GM23338 (cell line): Measurements from ENCODE around the gene SHISA9. TPM values are rescaled to one million over a fixed set of nuclear protein-coding genes. Genes with fewer than 3 reads are reported as not detected.
A peak's percentile ranks its signal among the peaks of the same experiment; 100 is the strongest.

Experiments used
- ATAC-seq: fragments of 200-7000 bp; cut with Tn5 transposase; 3 replicates; pipeline ENCODE4 v1.9.1; 2020
- DNase-seq: peaks from one replicate; pipeline ENCODE4 v3.0.0-alpha.2; 2015; ENCODE audit warnings: low spot score
- H2AFZ ChIP-seq: fragments of 200-600 bp; sonication (generic); 2 replicates; pipeline ENCODE4 v1.8.0; 2016; ENCODE audit warnings: antibody characterized with exemption, mild to moderate bottlenecking, moderate library complexity
- H3F3A ChIP-seq: fragments of 200-600 bp; sonication (generic); replicated peaks from 2 replicates; pipeline ENCODE4 v1.8.0; 2017; ENCODE audit warnings: antibody characterized with exemption, mixed run types, low read depth
- H3K27ac ChIP-seq: fragments of 200-600 bp; sonication (generic); 2 replicates; pipeline ENCODE4 v1.6.1; 2016; ENCODE audit warnings: low read depth
- H3K27me3 ChIP-seq: fragments of 200-600 bp; sonication (generic); 2 replicates; pipeline ENCODE4 v1.8.0; 2016; ENCODE audit warnings: mild to moderate bottlenecking, mixed run types, moderate library complexity; ENCODE audit not compliant: insufficient read depth
- H3K36me3 ChIP-seq: fragments of 200-600 bp; sonication (generic); 2 replicates; pipeline ENCODE4 v1.8.0; 2016; ENCODE audit warnings: mild to moderate bottlenecking; ENCODE audit not compliant: insufficient read depth
- H3K4me1 ChIP-seq: fragments of 200-600 bp; sonication (generic); 2 replicates; pipeline ENCODE4 v1.8.0; 2016; ENCODE audit warnings: mild to moderate bottlenecking, moderate library complexity; ENCODE audit not compliant: insufficient read depth
- H3K4me2 ChIP-seq: fragments of 200-600 bp; sonication (generic); 2 replicates; pipeline ENCODE4 v1.7.1; 2017; ENCODE audit warnings: mixed run types
- H3K4me3 ChIP-seq: fragments of 200-600 bp; sonication (generic); 2 replicates; pipeline ENCODE4 v1.6.1; 2016; ENCODE audit warnings: mixed run types
- H3K79me2 ChIP-seq: fragments of 200-600 bp; sonication (generic); replicated peaks from 2 replicates; pipeline ENCODE4 v1.8.0; 2017; ENCODE audit warnings: mild to moderate bottlenecking; ENCODE audit not compliant: insufficient read depth
- H3K9me2 ChIP-seq: fragments of 200-600 bp; sonication (generic); 2 replicates; pipeline ENCODE4 v1.8.0; 2017; ENCODE audit not compliant: insufficient read depth
- H4K20me1 ChIP-seq: fragments of 200-600 bp; sonication (generic); replicated peaks from 2 replicates; pipeline ENCODE4 v1.8.0; 2017; ENCODE audit warnings: mild to moderate bottlenecking; ENCODE audit not compliant: insufficient read depth
- H3K27ac Mint-ChIP-seq: 2 replicates; pipeline ENCODE4 v1.8.0; 2020; ENCODE audit warnings: inconsistent platforms, mild to moderate bottlenecking, moderate library complexity, mixed read lengths
- H3K27me3 Mint-ChIP-seq: 3 replicates; pipeline ENCODE4 v1.8.0; 2022; ENCODE audit warnings: low read depth, mild to moderate bottlenecking, moderate library complexity, mixed read lengths, inconsistent platforms; ENCODE audit not compliant: insufficient read depth, poor library complexity
- H3K36me3 Mint-ChIP-seq: 3 replicates; pipeline ENCODE4 v1.8.0; 2021; ENCODE audit warnings: low read depth, mild to moderate bottlenecking, inconsistent platforms, moderate library complexity, mixed read lengths
- H3K4me1 Mint-ChIP-seq: 3 replicates; pipeline ENCODE4 v1.8.0; 2020; ENCODE audit warnings: mild to moderate bottlenecking, inconsistent platforms, mixed read lengths
- H3K4me3 Mint-ChIP-seq: 3 replicates; pipeline ENCODE4 v1.8.0; 2021; ENCODE audit warnings: moderate library complexity, mild to moderate bottlenecking, inconsistent platforms, mixed read lengths
- H3K9me3 Mint-ChIP-seq: 3 replicates; pipeline ENCODE4 v1.8.0; 2020; ENCODE audit warnings: moderate library complexity, mild to moderate bottlenecking, inconsistent platforms, mixed read lengths
- CREB1 ChIP-seq: fragments of 250-450 bp; sonication (Bioruptor Pico); IDR thresholded peaks from 2 replicates; pipeline ENCODE4 v1.5.0; 2020; ENCODE audit warnings: low read depth, mild to moderate bottlenecking, moderate library complexity
- EZH2 ChIP-seq: fragments of 200-600 bp; sonication (generic); IDR thresholded peaks from one replicate; pipeline ENCODE4 v1.8.0; 2017; ENCODE audit warnings: antibody characterized with exemption, mild to moderate bottlenecking, low read depth; ENCODE audit not compliant: unreplicated experiment
- NANOG ChIP-seq: IDR thresholded peaks from 2 replicates; pipeline ENCODE4 v1.6.1; 2016; ENCODE audit warnings: antibody characterized with exemption, borderline replicate concordance
- POLR2AphosphoS5 ChIP-seq: IDR thresholded peaks from 2 replicates; pipeline ENCODE4 v1.6.1; 2016; ENCODE audit warnings: antibody characterized with exemption, low read depth
- STAT1 ChIP-seq: IDR thresholded peaks from one replicate; pipeline ENCODE4 v1.6.1; 2016; ENCODE audit warnings: antibody characterized with exemption; ENCODE audit not compliant: unreplicated experiment
- ZNF114 ChIP-seq: fragments of 250-450 bp; sonication (Bioruptor Pico); IDR thresholded peaks from 2 replicates; pipeline ENCODE4 v1.5.0; 2020; ENCODE audit warnings: mild to moderate bottlenecking, moderate library complexity
- ZNF331 ChIP-seq: fragments of 250-450 bp; sonication (Bioruptor Pico); IDR thresholded peaks from 2 replicates; pipeline ENCODE4 v1.5.0; 2020; ENCODE audit warnings: low read depth, mild to moderate bottlenecking, moderate library complexity
- polyA plus RNA-seq: library from polyadenylated mRNA; unstranded; fragments of >200 nt; fragmentation: Nextera tagmentation; extraction: Ambion mirVana; gene quantifications from 2 replicates; pipeline ENCODE4 v1.2.1, GENCODE V29; 2016
- total RNA-seq: library from RNA; depleted of rRNA; stranded (reverse); fragments of >200 nt; shearing (Covaris generic); gene quantifications from 2 replicates; pipeline ENCODE4 v1.2.3, GENCODE V29; 2014
- TF ChIP-seq, protein P1 (sequence below): IDR thresholded peaks from one replicate; pipeline ENCODE4 v1.6.1; 2018; ENCODE audit warnings: antibody characterized with exemption; ENCODE audit not compliant: unreplicated experiment
- TF ChIP-seq, protein P2 (sequence below), 2 experiments: fragments of 200-600 bp in 1 of 2; sonication (generic) in 1 of 2; conservative IDR thresholded peaks; 2 replicates each; pipeline versions ENCODE4 v1.5.1 to v1.6.1; 2016 to 2017; ENCODE audit warnings: antibody characterized with exemption in 2 of 2, low read depth in 2 of 2, mild to moderate bottlenecking in 2 of 2, moderate library complexity in 1 of 2

SHISA9 gene
- total and polyA plus RNA-seq, 2 experiments from 2014 or later: 10.4 to 45.6 TPM

DNA sequence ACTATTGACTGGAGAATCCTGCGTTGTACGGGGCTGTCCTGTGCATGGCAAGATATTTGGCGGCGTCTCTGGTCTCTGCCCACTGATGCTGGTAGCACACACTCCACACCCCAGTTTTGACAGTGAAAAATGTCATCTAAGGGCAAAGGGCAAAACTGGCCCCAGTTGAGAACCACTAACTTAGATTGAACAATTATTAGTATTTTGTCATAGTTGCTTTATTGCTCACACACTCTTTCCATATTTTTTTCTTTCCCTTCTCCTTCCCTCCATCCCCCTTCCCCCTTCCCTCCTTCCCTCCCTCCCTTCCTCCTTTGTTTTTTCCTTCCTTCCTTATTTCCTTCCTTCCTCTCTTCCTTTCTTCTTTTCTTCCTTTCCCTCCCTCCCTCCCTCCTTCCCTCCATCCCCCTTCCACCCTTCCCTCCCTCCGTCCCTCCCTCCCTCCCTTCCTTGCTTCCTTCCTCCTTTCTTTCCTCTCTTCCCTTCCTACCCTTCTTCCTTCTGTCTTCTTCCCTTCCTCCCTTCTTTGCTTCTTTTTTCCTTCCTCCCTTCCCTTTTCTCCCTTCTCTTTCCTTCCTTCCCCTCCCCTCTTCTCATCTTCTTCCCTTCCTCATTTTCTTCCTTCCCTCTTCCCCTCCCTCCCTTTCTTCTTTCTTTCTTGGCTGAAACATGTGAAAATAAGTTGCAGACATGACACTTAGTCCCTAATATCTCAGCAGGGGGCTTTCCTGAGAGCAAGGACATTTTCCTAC, 5.5 kb downstream of the SHISA9 start (continued):
- TF ChIP-seq STAT1 (no peak), NANOG (no peak), ZNF114 (CRISPR knock-in tag) (no peak), CREB1 (no peak)
- TF ChIP-seq, protein P1, sequence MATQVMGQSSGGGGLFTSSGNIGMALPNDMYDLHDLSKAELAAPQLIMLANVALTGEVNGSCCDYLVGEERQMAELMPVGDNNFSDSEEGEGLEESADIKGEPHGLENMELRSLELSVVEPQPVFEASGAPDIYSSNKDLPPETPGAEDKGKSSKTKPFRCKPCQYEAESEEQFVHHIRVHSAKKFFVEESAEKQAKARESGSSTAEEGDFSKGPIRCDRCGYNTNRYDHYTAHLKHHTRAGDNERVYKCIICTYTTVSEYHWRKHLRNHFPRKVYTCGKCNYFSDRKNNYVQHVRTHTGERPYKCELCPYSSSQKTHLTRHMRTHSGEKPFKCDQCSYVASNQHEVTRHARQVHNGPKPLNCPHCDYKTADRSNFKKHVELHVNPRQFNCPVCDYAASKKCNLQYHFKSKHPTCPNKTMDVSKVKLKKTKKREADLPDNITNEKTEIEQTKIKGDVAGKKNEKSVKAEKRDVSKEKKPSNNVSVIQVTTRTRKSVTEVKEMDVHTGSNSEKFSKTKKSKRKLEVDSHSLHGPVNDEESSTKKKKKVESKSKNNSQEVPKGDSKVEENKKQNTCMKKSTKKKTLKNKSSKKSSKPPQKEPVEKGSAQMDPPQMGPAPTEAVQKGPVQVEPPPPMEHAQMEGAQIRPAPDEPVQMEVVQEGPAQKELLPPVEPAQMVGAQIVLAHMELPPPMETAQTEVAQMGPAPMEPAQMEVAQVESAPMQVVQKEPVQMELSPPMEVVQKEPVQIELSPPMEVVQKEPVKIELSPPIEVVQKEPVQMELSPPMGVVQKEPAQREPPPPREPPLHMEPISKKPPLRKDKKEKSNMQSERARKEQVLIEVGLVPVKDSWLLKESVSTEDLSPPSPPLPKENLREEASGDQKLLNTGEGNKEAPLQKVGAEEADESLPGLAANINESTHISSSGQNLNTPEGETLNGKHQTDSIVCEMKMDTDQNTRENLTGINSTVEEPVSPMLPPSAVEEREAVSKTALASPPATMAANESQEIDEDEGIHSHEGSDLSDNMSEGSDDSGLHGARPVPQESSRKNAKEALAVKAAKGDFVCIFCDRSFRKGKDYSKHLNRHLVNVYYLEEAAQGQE: no peak

DNA sequence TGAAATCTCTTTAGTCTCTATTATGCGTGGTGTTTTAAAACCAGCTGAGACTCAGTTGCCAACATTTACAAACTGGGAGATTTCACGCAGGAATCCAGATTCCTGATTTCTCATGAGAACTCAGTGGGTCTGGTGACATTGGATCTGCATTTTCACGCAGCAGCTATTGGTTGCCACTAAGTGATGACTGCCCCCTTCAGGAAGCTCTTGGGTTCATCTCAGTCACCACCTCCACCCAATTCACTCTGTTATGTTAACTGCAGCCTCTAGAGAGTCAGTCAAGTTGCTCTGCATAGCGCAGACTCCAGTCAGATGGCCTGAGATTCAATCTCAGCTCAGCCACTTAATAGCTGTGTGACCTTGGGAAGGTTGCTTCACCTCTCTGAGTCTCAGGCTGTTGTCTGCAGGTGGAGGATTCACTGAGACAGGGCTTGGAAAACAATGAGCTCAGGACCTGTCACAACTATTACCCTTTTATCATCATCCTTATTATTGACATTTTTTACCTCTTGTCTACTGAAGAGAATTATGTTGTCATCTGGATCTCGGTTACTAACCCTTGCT, 6.4 kb downstream of the SHISA9 start:
- Histone ChIP-seq H3K4me1 (peaks cover 28% of the 10 kb centered on the region), H3K27me3 (no peaks in the 10 kb centered on the region), H4K20me1 (peaks cover 37% of the 10 kb centered on the region), H3K9me2 (no peaks in the 10 kb centered on the region), H3K79me2 (peaks cover 79% of the 10 kb centered on the region), H3K27ac (0 out of 2 replicates have a peak overlapping the region, but pooled peaks have one; percentile 30), H2AFZ (no peak overlapping the region), H3F3A (no peaks in the 10 kb centered on the region; the same call in 1 of the 2 replicates), H3K36me3 (peaks cover 25% of the 10 kb centered on the region), H3K4me3 (no peak overlapping the region), H3K4me2 (no peak overlapping the region)
- TF ChIP-seq, protein P2, sequence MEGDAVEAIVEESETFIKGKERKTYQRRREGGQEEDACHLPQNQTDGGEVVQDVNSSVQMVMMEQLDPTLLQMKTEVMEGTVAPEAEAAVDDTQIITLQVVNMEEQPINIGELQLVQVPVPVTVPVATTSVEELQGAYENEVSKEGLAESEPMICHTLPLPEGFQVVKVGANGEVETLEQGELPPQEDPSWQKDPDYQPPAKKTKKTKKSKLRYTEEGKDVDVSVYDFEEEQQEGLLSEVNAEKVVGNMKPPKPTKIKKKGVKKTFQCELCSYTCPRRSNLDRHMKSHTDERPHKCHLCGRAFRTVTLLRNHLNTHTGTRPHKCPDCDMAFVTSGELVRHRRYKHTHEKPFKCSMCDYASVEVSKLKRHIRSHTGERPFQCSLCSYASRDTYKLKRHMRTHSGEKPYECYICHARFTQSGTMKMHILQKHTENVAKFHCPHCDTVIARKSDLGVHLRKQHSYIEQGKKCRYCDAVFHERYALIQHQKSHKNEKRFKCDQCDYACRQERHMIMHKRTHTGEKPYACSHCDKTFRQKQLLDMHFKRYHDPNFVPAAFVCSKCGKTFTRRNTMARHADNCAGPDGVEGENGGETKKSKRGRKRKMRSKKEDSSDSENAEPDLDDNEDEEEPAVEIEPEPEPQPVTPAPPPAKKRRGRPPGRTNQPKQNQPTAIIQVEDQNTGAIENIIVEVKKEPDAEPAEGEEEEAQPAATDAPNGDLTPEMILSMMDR (conservative IDR thresholded peaks at IDR 0.05; ENCODE audit: low read depth in 2 of 2): peak; percentile 70 to 76
- no peak for TF ChIP-seq NANOG
- Mint-ChIP-seq H3K27me3 (peaks cover 13% of the 10 kb centered on the region), H3K36me3 (peaks cover 57% of the 10 kb centered on the region), H3K9me3 (no peaks in the 10 kb centered on the region), H3K27ac (no peak overlapping the region), H3K4me3 (no peak overlapping the region), H3K4me1 (peaks cover 36% of the 10 kb centered on the region)
- DNase-seq (peak; percentile 79), ATAC-seq (peak; percentile 51)

DNA sequence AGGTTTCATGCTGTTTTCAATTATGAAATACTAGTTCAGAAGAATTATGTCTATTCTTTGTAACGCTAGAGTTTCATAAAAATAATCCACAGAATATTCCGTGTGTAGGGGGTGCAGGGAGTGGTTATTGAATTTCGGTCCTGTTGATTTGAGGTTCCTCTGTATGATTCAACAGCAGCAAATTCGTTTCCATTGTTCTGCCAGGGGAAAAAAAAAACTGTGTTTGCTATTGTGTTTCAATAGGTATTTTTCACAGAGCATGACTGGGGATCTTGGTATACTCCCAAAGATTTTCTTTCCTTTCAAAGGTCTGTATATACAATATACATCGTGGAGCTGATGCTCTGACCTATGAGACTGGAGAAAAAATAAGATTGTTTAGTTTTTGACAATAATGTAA, 15.8 kb downstream of the SHISA9 start:
- Histone ChIP-seq H3K27me3 (no peaks in the 10 kb centered on the region), H4K20me1 (no peaks in the 10 kb centered on the region; the same call in 1 of the 2 replicates), H2AFZ (no peak overlapping the region), H3F3A (no peaks in the 10 kb centered on the region), H3K4me3 (no peak overlapping the region), H3K36me3 (no peaks in the 10 kb centered on the region; the same call in 1 of the 2 replicates), H3K27ac (peak overlapping the region; percentile 67), H3K9me2 (no peaks in the 10 kb centered on the region), H3K79me2 (peaks cover 59% of the 10 kb centered on the region), H3K4me1 (peaks cover 30% of the 10 kb centered on the region), H3K4me2 (0 out of 2 replicates have a peak overlapping the region, but pooled peaks have one; percentile 2)
- peaks cover 3% of the 10 kb centered on the region for H3K27me3 Mint-ChIP-seq
- ATAC-seq (no peak), DNase-seq (no peak)
- no peaks in the 10 kb centered on the region for H3K9me3 Mint-ChIP-seq
- peak overlapping the region; percentile 76 for H3K27ac Mint-ChIP-seq
- H3K36me3 Mint-ChIP-seq: peaks cover 26% of the 10 kb centered on the region
- H3K4me1 Mint-ChIP-seq: peaks cover 24% of the 10 kb centered on the region
- H3K4me3 Mint-ChIP-seq: no peak overlapping the region
- TF ChIP-seq, protein P2 (conservative IDR thresholded peaks at IDR 0.05; ENCODE audit: low read depth in 2 of 2): no peak
- no peak for TF ChIP-seq ZNF331 (CRISPR knock-in tag)
- no peak for TF ChIP-seq ZNF114 (CRISPR knock-in tag)
- TF ChIP-seq, protein P1: no peak
- no peak for TF ChIP-seq EZH2
- no peak for TF ChIP-seq STAT1
- no peak for TF ChIP-seq POLR2AphosphoS5
